Measurements from ENCODE around the gene ACAD9.

The ACAD9 gene

GRCh38 chr3:128940252-128940651 is 60.8 kb downstream of the ACAD9 start:
- no peak for DNase-seq

GRCh38 chr3:128942161-128942952 is 62.9 kb downstream of the ACAD9 start:
- no peak for DNase-seq

- no peak for DNase-seq
Measured at GRCh38 chr3:128945041-128945877, 65.8 kb downstream of the ACAD9 start.

- no peak for DNase-seq
Measured at GRCh38 chr3:128945878-128946175, 66.4 kb downstream of the ACAD9 start.

GRCh38 chr3:128946411-128946810 is 67.0 kb downstream of the ACAD9 start:
- DNase-seq = no peak

GRCh38 chr3:128949158-128949557 is 69.7 kb downstream of the ACAD9 start:
- no peak for DNase-seq

- peak; percentile 6 for DNase-seq
Measured at GRCh38 chr3:128950223-128950938, 71.0 kb downstream of the ACAD9 start.

GRCh38 chr3:128956440-128956839 is 77.0 kb downstream of the ACAD9 start:
- DNase-seq = no peak

Data from midbrain (tissue), 1 donor.